Testis (tissue), 2 donors: Measurements from ENCODE around the gene IGSF10.

Experiments
- CTCF ChIP-seq, 3 experiments: fragments of 450-650 bp in 2 of 3; fragments of 200-600 bp in 1 of 3; sonication (generic) in 1 of 3; IDR thresholded peaks; one replicate each; pipeline ENCODE4 v1.5.1; 2016 to 2019; ENCODE audit warnings: antibody characterized with exemption in 3 of 3, mild to moderate bottlenecking in 2 of 3, moderate library complexity in 1 of 3
- POLR2A ChIP-seq: fragments of 450-650 bp; IDR thresholded peaks from one replicate; pipeline ENCODE4 v1.6.1; 2017; ENCODE audit warnings: antibody characterized with exemption, mild to moderate bottlenecking, moderate library complexity

- TF ChIP-seq CTCF (IDR thresholded peaks at IDR 0.05) (no peak), POLR2A (no peak)
Observed at GRCh38 chr3:151431940-151432339, 28.9 kb downstream of the IGSF10 start.
